GM19328 (cell line): Measurements from ENCODE around the gene STRN4.

Source experiments
- ATAC-seq: cut with Tn5 transposase; IDR thresholded peaks from one replicate; pipeline ENCODE4 v1.9.1; 2021; ENCODE audit warnings: mild to moderate bottlenecking, moderate library complexity; ENCODE audit not compliant: unreplicated experiment

Gene STRN4

DNA sequence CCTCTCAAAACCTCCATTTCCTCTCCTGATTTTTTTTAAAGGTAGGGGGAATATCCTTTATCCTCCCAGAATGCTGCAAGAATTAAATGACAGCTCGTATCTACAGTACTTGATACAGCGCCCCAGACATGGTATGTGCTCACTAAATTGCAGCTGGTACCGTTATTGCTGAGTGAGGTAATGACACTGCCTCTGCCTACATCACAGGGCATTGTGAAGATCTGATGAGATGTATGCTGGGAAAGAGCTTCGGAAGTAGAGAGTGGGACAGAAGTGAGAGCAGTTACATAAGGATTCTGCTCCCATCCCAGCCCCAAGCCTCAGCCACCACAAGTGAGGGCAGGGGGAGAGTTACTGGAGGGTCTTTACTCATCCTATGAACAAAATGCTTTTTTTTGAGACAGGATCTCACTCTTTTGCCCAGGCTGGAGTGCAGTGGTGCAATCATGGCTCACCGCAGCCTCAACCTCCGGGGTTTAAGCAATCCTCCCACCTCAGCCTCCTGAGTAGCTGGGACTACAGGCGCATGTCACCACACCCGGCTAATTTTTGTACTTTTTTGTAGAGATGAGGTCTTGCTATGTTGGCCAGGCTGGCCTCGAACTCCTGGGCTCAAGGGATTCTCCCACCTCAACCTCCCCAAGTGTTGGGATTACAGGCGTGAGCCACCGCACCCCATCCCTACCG lies 2.1 kb downstream of the STRN4 start:
- ATAC-seq, result no peak

DNA sequence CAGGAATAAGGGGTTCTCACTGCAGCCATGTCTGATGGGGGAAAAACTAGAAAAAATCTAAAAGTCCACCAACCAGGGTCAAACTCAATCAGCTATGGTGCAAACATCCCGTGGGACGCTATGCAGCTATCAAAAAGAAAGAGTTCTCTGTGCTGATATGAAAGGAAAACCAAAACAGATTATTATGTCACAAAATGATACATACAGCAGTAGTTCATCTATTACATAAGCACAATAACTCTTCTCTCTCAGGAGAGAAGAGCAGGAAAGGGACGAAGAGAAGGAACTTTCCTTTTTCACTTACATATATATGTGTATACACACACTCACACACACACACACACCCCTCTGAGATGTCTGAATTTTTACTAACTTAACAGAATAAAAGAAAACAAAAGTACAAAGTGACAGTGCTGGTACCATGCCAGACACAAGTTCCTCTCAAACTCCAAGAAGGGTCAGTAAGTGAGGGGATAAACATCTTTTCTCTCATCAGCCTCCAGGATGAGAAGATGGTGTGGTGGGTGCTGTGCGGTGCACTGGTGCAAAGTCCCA lies 3.2 kb downstream of the STRN4 start:
- no peak for ATAC-seq

- no peak for ATAC-seq
Observed at GRCh38 chr19:46741447-46741846, 4.8 kb downstream of the STRN4 start.

- ATAC-seq, result no peak
Observed at GRCh38 chr19:46739290-46739771, 6.9 kb downstream of the STRN4 start.

DNA sequence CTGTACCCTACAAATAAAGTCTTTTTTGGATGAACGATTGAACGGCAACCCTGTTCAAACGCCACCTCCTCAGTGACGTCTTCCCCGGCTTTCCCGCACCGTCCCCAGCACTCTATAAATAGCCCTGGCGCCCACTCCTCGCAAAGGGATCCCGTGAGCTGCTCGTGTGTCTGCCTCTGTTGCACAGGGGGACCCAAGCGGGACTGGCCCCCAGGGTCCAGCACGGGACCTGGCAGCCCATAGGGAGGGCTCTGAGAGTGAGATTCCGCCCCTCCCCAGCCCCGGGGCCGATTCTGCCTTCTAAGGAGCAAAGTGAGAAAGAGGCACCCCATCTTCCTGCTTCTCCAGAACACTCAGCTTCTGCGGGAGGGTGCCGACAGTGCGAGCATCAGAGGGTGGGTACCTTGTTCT lies 8.5 kb downstream of the STRN4 start:
- no peak for ATAC-seq

DNA sequence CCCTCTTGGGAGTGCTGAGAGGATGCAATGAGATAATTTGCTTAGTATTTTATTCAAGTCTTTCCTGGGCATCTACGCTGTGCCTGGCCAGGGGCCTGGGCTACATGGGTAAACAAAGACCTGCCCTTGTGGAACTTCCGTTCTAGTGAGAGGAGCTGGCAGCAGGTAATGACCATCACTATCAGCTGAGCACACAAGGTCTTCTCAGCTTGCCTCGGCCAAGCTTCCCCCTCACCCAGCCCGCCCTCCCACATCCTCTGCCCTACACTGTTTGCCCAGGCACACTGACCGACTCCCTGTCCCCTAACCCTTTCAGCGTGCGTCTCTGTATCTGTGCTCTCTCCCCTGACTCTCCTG lies 9.0 kb downstream of the STRN4 start:
- no peak for ATAC-seq

DNA sequence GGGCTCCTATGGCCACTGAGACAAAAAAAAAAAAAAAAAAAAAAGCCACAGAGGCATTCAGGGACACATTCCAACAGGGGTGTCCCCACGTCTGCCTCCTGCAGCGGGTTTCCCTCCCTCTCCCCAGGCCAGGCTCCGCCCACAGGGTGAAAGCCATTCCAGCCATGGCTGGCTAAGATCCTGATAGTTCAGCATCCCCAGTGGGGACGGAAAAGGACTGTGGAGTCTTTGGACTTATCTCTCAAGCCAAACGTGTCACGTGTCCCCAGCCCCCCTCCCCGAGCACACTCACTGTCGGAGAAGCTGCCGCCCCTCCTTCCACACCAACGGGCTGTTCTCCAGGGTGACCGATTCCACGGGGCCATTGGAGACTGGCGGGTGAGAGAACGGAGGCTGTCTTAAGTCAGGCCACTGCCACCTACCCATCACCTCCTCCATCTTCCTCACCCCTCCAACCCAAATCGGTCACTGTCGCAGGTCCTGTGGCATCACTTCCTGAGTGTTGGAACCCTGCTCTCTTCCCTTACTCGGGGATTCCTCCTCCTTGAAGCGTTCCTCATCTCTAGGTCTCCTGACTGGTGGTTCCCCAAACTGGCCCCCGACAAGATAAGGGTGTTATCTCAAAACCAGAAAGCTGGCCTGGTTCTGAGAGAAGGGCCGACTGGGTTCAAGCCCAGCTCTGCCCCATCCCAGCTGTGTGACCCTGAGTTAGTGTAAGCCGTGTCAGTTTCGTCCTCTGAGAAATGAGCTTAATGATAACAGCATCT lies 9.5 kb downstream of the STRN4 start:
- ATAC-seq, result no peak

DNA sequence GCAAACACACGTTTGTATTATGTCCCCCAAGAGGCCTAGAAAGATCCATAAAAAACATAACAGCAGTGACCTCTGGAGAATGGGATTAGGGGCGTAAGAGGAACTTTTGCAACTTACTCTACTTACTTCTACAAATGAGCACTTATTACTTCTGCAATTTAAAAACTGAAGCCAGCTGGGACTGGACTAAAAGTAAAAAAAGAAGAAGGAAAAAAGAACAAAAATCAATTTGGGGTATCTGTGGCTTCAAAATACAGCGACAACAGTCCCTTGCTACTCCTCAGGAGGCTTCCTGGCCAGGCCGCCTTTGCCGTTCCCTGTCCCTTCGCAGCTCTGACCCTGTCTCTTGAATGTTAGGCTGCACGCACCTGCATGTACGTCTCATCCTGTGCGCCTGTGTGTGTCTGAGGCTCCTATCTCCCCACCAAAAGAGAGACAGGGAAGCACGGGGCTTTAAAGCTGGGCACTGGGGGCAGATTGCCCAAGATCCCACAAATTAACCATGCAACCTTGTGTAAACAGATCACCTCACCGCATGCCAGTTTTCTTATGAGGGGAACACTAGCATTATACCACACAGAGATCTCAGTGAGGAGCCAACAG lies 12.5 kb downstream of the STRN4 start:
- ATAC-seq, result no peak

GRCh38 chr19:46732966-46733689 lies 13.1 kb downstream of the STRN4 start:
- ATAC-seq, result no peak

DNA sequence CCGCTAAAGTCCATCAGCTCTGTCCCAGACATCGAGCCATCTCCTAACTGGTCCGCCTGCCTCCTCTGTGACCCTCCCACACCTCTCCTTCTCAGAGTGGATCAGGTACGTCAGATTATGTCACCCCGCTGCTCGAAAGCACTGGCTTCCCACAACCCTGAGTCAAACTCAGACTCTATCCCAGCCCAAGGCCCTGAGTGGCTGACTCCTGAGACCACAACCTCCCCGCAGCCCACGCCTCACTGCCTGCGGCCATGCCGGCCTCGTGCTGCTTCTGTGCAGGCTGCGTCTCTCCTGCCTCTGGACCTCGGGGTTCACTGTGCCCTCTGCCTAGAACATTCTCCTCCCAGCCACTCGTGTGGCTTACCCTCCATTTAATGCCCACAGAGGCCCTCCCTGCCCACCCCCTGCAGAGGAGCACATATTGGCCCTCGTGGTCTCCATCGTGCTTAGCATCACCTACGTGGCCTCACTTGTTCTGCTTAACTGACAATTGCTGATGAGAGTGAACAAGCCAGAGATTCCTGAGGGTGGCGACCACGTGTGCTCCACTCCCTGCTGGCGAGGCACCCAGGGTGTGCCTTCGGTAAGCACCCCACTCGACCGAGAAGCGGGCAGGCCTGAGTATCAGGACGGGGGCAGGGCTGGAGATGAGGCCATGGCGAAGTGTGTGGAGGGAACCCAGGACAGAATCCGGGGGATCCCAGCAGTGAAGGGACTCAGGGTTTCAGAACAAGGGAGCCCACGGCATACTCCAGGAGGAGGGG lies 13.9 kb downstream of the STRN4 start:
- no peak for ATAC-seq

DNA sequence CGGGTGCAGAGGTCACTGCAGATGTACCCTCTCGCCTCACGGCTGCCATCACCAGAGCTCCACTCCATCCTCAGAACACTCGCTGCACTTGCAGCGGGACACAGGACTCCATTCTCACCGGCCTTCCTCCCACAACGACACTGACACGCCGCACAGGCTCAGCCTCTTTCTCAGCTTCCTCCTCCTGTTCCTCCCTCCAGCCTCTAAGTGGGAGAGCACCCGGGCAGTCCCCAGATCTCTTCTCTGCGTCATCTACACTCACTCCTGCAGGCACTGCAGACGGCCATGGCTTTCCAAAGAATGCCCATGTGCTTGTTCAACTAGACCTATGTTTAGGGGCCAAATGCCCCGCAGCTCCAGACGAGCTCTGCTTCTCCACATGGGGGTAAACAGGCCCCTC lies 14.7 kb downstream of the STRN4 start:
- ATAC-seq, result no peak

GRCh38 chr19:46731007-46731501 lies 15.2 kb downstream of the STRN4 start:
- ATAC-seq, result no peak

- no peak for ATAC-seq
Observed at GRCh38 chr19:46730595-46730994, 15.7 kb downstream of the STRN4 start.

DNA sequence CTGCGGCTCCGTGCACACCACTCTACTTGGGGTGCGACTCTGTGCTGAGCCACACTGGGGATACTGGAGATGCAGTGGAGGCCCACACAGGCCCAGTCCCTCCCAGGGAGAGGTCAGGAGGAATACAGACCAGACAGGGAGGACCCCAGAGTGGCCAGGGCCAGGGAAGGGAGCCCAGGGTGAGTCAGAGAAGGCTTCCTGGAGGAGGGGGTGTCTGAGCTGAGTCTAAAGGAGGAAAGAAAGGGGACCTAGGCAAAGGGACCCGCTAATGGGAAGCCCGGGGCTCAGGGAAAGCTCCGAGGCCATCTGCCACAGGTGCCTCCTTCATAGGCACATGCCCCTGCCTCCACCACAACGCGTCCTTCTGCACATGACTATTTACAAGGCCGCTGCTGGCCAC lies 16.1 kb downstream of the STRN4 start:
- ATAC-seq, result no peak

DNA sequence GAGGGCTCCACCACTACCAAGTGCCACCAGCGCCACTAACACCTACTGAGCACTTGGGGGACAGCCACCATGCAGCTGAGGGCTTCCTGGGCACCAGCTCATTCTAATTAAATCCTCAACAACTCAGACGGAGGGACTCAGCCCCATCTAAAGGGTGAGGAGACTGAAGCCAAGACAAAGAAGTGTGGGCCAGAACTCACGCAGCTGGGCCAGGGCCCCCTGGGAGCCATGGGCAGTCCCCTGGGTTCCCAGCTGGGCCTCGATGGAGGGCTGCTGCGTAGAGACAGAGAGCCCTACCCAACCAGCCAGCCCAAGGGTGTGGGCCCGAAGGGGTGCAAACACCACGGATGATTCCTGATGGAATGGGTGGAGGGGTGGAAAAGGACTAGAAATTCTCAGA lies 16.6 kb downstream of the STRN4 start:
- no peak for ATAC-seq

- ATAC-seq, result no peak
Observed at GRCh38 chr19:46728693-46729339, 17.4 kb downstream of the STRN4 start.

DNA sequence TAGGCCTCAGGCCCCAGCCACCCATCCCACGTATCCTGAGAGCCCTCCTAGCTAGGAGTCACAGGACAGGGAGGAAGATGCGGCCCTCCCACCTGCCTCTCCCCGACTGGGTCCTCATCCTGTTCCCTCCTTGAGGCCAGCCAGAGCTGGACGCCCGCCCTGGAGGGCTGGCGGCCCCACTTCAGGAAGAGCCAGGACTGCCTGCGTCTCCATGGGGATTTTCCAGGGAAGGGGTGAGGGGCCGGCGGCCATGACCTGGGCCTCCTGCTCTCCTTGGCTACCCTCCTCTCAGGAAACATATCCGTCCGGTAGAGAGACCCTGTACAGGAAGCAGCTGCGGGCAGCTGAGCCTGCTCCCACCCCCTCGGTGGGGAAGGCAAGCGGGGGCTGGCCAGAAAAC lies 18.0 kb downstream of the STRN4 start:
- ATAC-seq, result no peak

DNA sequence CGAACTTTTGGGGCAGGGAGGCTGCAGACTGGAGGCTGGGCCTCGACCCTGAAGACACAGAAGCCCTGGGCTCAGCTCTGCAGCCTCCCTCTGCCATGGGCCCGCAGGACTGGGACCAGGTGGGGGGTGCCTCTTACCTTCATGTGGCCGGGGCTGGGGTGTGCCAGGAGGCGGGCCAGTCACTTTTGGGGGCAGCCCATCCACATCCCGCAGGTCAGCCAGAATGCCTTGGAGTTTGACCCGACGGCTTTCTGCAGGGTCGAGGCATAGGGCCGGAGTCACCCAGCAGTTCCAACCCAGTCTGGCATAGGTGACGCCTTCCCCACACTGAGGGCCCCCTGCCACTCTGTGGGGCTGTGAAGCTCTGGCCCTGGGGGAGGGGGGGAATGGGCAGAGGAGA lies 18.5 kb downstream of the STRN4 start:
- ATAC-seq, result no peak

GRCh38 chr19:46726971-46727501 lies 19.2 kb downstream of the STRN4 start:
- no peak for ATAC-seq
